ENCODE data around the gene TRIM48. TPM values are rescaled to one million over a fixed set of nuclear protein-coding genes. Genes with fewer than 3 reads are reported as not detected.
"Not testable (repeated sequence)": the region's sequence is repeated elsewhere in the genome, so short reads cannot be mapped to it uniquely, and the experiment has no call there.

TRIM48 gene
- not detected for polyA plus RNA-seq (2013, experiment 1 of 2; ENCODE audit: insufficient read length)
- polyA plus RNA-seq (2013, experiment 2 of 2; ENCODE audit: insufficient read length), result not detected

GRCh38 chr11:55261855-55262254 is at the start of gene TRIM48:
Gene TRIM48, plus strand, starts transcription at chr11:55262155. Its CDS starts 113 bp downstream, at chr11:55262268.
- not testable (repeated sequence) for DNase-seq

GRCh38 chr11:55238316-55238715 is 23.6 kb upstream of the TRIM48 start:
- not testable (repeated sequence) for DNase-seq

GRCh38 chr11:55263081-55263480 is 1.1 kb downstream of the TRIM48 start:
- no peak for DNase-seq

Measured in fibroblast of skin of back (primary cell).